BE2C (cell line): ENCODE data around the gene DEK.

Experiments used
- DNase-seq: peaks from one replicate; pipeline ENCODE4 v3.0.0-alpha.2; 2020
- H3K27me3 ChIP-seq: fragments of 250-450 bp; sonication (Bioruptor Pico); 2 replicates; pipeline ENCODE4 v1.5.1; 2020; ENCODE audit warnings: mild to moderate bottlenecking
- H3K36me3 ChIP-seq: fragments of 250-450 bp; sonication (Bioruptor Pico); 2 replicates; pipeline ENCODE4 v1.5.1; 2020; ENCODE audit warnings: mild to moderate bottlenecking
- H3K4me1 ChIP-seq: fragments of 250-450 bp; sonication (Bioruptor Pico); 2 replicates; pipeline ENCODE4 v1.5.1; 2020
- H3K4me3 ChIP-seq: 2 replicates; pipeline ENCODE4 v1.5.1; 2011; ENCODE audit warnings: low read depth, low read length
- H3K9me3 ChIP-seq: fragments of 250-450 bp; sonication (Bioruptor Pico); 2 replicates; pipeline ENCODE4 v1.5.1; 2020
- TF ChIP-seq, protein P1 (sequence below): IDR thresholded peaks from 2 replicates; pipeline ENCODE4 v1.5.1; 2012; ENCODE audit warnings: mild to moderate bottlenecking, low read depth, low read length

The DEK gene

DNA sequence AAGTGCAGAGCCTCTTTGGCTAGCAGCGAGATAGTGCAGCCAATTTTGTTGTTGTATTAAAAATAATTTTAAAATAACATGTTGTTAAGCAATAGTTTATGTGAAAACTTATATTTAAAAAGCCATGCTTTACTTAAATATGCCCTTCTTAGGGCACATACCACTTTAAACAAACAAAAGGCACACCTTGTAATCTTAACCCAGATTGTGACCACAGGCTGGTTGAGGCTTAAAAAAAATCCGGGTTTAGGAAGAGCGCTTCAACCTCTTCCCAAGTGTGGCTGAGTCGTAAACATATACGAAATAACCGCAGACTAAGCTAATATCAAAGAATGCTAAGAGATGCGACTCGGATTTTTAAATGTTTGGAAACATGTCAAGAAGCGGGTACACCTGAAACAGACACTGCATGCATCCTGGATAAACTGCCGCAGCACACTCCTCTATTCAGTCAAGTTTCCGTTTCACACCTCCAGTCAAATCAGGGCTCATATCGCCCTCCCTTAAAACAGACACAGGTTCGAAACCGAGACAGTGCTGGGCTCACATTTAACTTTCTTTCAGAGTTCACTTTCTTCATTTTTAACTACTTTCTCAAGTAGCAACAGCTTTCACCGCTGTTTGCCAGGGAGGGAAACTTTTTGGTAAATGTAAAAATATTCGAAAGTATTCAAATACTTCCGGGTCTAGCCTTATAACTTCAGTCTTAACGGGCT lies 1.5 kb downstream of the DEK start:
- Histone ChIP-seq H3K36me3 (peaks cover 51% of the 10 kb centered on the region), H3K9me3 (no peaks in the 10 kb centered on the region), H3K27me3 (no peaks in the 10 kb centered on the region), H3K4me3 (peak overlapping the region; percentile 97), H3K4me1 (no peaks in the 10 kb centered on the region)
- TF ChIP-seq, protein P1, sequence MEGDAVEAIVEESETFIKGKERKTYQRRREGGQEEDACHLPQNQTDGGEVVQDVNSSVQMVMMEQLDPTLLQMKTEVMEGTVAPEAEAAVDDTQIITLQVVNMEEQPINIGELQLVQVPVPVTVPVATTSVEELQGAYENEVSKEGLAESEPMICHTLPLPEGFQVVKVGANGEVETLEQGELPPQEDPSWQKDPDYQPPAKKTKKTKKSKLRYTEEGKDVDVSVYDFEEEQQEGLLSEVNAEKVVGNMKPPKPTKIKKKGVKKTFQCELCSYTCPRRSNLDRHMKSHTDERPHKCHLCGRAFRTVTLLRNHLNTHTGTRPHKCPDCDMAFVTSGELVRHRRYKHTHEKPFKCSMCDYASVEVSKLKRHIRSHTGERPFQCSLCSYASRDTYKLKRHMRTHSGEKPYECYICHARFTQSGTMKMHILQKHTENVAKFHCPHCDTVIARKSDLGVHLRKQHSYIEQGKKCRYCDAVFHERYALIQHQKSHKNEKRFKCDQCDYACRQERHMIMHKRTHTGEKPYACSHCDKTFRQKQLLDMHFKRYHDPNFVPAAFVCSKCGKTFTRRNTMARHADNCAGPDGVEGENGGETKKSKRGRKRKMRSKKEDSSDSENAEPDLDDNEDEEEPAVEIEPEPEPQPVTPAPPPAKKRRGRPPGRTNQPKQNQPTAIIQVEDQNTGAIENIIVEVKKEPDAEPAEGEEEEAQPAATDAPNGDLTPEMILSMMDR, result no peak
- DNase-seq, result no peak

DNA sequence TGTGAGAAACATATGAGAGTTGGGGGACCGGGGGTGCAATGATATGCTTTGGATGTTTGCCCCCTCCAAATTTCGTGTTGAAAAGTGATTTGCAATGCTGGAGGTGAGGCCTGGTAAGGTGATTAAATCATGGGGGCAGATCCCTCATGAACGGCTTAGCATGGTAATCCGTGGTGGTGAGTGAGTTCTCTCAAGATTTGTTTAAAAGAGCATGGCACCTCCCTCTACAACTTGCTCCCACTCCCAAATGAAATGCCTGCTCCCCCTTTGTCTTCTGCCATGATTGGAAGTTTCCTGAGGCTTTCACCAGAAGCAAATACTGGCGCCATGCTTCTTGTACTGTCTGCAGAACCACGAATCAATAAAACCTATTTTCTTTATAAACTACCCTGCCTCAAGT lies 2.5 kb downstream of the DEK start:
- no peak overlapping the region for H3K4me3 ChIP-seq
- TF ChIP-seq, protein P1, result no peak
- H3K36me3 ChIP-seq, result peaks cover 60% of the 10 kb centered on the region
- H3K27me3 ChIP-seq, result no peaks in the 10 kb centered on the region
- no peaks in the 10 kb centered on the region for H3K9me3 ChIP-seq
- DNase-seq, result no peak
- H3K4me1 ChIP-seq, result no peaks in the 10 kb centered on the region

DNA sequence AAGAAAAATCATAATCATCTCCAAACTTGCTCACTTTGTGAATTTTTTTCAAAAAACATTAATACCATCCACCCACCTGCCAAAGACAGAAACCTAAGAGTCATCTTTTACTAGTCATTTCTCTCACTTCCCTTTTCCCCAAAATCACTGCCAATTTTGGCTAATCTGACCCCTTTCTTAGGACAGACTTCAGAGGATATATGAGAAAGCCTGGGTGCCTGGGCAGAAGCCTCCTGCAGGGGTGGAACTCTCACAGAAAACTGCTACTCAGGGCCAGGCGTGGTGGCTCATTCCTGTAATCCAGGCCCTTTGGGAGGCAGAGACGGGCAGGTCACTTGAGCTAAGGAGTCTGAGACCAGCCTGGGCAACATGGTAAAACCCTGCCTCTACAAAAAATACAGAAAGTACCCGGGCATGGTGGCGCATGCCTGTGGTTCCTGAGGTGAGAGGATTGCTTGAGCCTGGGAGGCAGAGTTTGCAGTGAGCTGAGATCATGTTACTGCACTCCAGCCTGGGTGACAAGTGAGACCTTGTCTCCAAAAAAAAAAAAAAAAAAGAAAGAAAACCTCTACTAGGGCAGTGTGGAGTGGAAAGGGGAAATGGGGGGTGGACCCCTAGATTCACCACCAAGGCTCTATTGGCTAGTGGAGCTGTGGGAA lies 3.8 kb downstream of the DEK start:
- Histone ChIP-seq H3K36me3 (peaks cover 73% of the 10 kb centered on the region), H3K4me1 (no peaks in the 10 kb centered on the region), H3K9me3 (no peaks in the 10 kb centered on the region), H3K4me3 (no peak overlapping the region), H3K27me3 (no peaks in the 10 kb centered on the region)
- no peak for DNase-seq
- TF ChIP-seq, protein P1, result no peak

DNA sequence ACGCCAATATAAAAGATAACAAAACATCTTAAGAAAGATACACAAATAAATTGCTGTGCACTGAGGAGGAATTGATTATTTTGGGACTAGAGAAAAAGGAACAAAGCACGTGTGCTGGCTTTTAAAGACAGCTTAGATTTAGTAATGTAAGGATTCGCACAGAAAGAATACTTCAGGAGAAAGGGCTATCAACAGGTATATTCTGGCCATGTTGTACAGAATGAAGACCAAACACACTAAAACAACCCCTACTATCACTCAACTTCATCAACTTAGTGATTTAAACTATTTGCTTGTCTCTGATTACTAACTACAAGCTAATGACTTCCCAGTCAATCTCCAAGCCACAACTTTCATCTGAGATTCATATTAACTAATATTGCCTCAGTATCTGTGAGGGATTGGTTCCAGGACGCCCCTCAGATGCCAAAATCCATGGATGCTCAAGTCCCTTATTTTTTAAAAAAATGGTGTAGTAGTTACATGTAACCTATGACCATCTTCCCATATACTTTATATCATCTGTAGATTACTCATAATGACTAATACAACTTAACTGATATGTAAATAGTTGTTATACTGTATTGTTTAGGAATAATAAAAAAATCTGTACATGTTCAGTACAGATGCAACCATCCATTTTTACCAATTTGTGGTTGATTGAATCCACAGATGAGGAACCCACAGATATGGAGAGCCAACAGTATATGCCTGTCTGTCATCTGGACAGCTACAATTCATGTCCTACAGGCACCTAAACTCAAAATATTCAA lies 4.5 kb downstream of the DEK start:
- Histone ChIP-seq H3K4me3 (no peak overlapping the region), H3K27me3 (no peaks in the 10 kb centered on the region), H3K4me1 (no peaks in the 10 kb centered on the region), H3K9me3 (no peaks in the 10 kb centered on the region), H3K36me3 (peaks cover 81% of the 10 kb centered on the region)
- DNase-seq, result no peak
- TF ChIP-seq, protein P1, result no peak

DNA sequence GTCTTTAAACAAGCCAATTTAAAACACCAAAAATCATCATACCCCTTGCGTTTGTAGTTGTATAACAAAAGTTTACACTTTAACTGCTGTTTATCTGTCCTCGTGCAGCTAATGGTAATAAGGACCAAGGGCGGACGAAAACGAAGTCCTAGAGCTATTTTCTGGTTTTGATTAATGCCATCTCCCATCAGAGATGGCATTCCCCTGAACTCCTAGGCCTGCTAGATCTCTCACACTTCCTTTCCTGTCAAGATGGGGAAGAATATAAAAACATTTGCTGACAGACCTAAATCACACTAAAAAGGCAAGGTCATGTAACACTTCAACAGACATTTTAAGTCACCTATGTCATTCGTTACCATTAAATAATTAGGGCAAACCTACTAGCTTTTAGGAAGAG lies 9.5 kb downstream of the DEK start:
- TF ChIP-seq, protein P1, result no peak
- H3K36me3 ChIP-seq, result peaks cover 84% of the 10 kb centered on the region
- H3K27me3 ChIP-seq, result no peaks in the 10 kb centered on the region
- H3K4me1 ChIP-seq, result no peaks in the 10 kb centered on the region
- DNase-seq, result no peak
- no peak overlapping the region for H3K4me3 ChIP-seq
- H3K9me3 ChIP-seq, result no peaks in the 10 kb centered on the region
